Measurements from ENCODE around the gene ARID5B.

Gene ARID5B

GRCh38 chr10:61890430-61890829 is 11.1 kb upstream of the ARID5B start:
- DNase-seq: no peak

DNA sequence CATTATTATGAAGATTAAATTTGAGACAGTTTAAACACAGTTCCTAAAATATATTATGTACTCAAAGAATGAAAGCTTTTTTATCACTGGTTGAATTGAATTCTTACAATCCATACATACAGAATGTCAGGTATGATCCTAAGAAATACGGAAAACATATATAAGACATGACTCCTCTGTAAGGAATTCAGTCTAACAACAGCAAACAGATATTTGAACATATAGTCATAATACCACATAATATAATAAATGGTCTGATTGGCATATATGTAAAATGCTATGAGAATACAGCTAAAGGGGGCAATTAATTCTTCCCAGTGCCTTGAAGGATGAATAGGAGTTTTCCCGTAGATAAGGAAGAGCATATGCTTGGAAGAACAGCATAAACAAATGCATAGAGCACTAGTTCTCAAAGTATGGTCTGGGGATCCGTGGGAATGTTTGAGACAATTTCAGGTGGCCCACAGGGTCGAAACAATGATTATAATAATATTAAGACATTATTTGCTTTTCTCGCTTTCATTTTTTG is 10.6 kb upstream of the ARID5B start:
- DNase-seq: no peak

DNA sequence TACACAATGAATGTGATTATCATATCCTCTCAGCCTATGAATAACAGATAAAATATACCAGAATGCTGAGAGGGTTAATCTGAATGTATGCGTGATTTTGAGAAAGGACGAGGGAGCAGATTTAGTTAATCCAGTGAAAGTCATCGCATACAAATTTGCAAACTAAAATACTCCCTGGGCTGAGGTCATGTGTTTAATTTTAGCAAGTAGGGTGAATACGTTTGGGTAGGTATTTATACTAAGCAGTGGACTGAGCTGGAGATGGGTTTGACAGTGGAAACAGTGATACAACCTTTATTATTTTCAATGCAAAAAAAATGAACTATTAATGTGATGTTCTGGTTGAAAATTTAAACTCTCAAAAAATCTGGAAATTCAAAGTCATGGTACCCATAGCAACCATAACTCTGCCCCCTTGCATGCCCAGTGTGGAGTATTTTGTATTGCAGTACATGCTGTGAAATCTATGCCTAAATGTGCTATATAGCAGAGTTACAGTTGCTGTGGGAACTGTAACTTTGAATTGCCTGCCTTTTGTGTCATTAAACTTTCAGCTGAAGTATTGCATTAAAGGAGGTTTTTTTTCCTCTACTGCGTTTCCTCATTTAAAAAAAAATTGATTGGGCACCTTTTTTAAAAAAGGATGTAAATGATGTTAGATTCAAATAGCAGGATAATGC is 9.5 kb upstream of the ARID5B start:
- no peak for DNase-seq

DNA sequence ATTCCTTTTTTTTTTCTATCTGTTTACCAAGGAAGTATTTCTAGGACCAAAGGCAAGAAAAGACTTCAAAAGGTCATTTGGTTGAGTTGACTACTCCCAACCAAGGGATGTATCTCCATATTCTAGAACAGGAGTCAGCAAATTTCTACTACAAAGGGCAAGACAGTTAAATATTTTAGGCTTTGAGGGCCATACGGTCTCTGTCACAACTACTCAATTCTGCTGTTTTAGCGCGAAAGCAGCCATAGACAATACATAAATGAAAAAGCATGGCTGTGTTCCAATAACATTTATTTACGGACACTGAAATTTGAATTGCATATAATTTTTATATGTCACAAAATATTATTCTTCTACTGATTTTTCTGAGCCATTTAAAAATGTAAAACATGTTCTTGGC is 8.5 kb upstream of the ARID5B start:
- DNase-seq: no peak

DNA sequence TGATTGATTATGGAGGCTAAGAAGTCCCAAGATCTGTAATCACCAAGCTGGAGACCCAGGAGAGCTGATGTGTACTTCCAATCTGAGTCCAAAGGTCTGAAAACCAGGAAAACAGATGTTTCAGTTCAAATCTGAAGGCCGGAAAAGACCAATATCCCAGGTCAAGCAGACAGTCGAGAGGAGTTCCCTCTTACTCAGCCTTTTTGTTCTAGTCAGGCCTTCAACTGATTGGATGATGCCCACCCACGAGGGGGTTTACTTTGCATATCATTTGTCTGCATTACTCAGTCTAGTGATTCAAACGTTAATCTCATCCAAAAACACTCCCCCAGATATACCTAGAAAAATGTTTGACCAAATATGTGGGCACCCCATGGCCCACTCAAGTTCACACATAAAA is 7.4 kb upstream of the ARID5B start:
- DNase-seq: no peak

DNA sequence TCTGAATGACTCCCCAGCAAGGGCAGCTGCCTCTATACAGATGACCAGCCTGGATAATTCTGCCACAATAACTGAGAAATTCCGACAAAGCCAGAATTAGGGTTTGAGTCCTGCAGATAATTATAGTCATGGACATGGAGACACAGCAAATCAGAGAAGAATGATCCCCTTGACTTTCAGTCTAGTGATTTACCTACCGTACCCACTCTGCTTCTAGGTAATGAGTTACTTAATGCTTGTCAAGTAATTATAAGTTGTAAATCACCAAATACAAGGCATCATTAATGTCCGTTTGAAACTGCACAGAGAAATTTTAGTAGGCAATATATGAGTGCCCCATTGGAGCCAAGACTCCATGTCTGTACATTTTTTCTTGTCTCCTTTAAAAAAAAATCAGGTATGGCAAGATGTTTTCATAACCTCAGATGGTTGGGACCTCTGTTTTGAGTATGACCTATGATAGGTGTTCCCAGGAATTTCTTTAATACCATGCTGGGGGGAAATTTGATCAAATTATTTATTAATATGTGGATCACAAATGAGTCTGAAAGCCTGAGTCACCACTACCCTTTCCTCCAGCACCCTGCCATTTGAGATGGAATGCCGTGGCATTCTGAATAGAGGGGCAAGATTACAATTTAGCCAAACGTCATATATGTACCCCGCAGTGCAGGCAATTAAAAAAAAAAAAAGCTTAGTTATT is 5.5 kb upstream of the ARID5B start:
- DNase-seq: peak in 2 of 3 experiments; percentile 3 to 65

- peak in 2 of 3 experiments; percentile 47 to 72 for DNase-seq
These were observed 4.4 kb upstream of the ARID5B start for GRCh38 chr10:61896854-61897661.

DNA sequence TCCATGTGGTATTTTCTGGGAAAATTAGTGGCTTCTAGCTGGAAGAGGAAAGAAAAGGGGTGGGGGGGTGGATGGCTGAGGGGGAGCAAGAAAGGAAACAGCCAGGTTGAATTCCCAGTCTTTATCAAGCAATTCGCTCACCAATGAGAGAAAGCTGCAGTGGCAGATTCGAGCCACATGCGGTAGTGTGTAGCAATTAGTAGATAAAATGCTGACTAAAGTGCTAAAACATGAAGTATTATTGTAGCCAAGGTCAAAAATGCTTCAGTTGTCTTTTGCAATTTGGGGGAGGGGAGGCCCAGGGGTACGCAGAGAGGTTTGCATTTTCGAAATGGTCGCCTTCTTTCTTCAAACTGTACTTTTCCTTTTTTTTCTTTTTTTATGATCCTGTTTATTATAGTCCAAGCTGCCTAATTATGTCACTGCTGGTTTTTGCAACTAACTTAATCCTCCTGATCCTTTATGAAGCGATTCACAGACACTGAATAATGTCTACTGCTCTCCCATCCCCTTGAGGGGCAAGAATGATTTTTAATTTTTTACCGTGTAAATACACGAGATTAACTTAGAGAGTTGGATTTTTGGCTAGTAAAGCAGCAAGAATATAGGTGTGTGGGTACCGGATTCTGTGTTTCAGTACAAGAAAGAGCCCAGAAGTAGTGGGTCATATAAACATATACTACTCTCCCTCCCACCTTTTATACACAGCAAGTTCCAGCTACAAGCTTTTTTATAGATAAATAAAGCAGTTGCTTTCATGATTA is 3.6 kb upstream of the ARID5B start:
- peak in 1 of 3 experiments; percentile 73 for DNase-seq

- DNase-seq: peak in 2 of 3 experiments; percentile 52 to 89
These were observed 3.1 kb upstream of the ARID5B start for GRCh38 chr10:61898435-61898778.

- DNase-seq: peak in 2 of 3 experiments; percentile 39 to 62
These were observed 2.4 kb upstream of the ARID5B start for GRCh38 chr10:61899069-61899531.

DNA sequence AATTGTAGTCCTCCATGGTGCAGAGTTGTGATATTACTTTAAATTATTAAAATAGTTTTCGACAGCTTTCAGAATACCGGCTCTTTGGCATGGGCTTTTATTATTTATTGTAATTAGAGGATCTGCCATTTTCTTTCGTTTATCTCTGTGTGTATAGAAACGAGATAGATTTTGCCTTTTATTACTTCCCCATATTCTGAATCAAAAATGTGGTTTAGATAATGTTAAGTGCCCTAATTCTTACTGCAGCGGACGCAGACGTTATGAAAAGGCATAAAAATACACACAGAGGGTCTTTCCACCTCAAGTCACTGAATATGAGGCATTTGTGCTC is 1.9 kb upstream of the ARID5B start:
- DNase-seq: no peak

- DNase-seq: peak; percentile 52 to 81 (median 69)
These were observed 1.3 kb upstream of the ARID5B start for GRCh38 chr10:61899997-61900828.

- peak; percentile 20 to 65 (median 46) for DNase-seq
These were observed 438 bp downstream of the ARID5B start for GRCh38 chr10:61901829-61902444.

GRCh38 chr10:61902445-61903220 is 1.1 kb downstream of the ARID5B start:
- peak; percentile 31 to 68 (median 66) for DNase-seq

- DNase-seq: peak; percentile 32 to 81 (median 75)
These were observed 1.9 kb downstream of the ARID5B start for GRCh38 chr10:61903221-61903927.

GRCh38 chr10:61903928-61904344 is 2.4 kb downstream of the ARID5B start:
- DNase-seq: peak in 1 of 3 experiments; percentile 79

DNA sequence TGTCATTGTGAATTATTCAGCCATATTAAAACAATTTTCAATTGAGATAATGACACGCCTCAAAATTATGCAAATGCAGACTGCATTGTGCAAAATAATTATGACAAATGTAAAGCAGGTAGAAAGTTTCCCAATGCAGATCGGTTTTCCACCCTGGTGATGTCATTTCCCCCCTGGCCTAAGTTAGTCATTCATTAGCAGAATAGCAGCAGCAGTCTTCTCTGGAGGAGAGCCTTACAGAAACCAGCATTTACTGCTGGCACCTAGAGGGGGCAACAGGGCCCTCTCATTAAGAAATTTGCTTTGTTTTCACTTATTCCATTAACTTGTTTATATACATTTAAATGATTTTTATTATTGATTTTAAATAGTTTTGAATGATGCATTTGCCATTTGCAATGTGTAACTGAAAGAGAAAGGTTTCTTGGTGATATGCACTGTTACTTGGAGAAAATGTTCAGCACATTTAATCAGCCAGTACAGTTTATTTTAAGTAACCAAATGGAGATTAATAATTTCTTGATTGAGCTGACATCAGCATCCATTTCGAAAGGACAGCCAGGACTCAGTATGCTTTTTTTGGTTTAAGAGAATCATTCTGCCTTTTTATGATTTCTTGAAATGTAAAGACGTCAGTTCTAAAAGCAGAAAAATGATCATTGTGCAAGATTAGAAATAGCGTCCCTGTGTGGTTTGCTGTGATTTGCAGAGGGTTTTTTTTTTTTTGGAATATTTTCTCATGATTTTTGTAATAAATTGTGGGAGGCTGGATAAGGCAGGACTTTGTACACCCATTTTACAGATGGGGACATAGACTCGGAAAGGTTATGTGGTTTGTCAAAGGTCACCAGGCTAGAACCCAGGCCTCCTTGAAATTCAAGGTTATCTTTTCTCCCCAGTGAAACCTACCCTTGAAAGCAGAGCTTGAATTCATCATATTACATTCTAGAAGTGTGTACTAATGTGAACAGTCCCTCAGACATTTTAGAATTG is 3.5 kb downstream of the ARID5B start:
- peak in 2 of 3 experiments; percentile 29 to 52 for DNase-seq

DNA sequence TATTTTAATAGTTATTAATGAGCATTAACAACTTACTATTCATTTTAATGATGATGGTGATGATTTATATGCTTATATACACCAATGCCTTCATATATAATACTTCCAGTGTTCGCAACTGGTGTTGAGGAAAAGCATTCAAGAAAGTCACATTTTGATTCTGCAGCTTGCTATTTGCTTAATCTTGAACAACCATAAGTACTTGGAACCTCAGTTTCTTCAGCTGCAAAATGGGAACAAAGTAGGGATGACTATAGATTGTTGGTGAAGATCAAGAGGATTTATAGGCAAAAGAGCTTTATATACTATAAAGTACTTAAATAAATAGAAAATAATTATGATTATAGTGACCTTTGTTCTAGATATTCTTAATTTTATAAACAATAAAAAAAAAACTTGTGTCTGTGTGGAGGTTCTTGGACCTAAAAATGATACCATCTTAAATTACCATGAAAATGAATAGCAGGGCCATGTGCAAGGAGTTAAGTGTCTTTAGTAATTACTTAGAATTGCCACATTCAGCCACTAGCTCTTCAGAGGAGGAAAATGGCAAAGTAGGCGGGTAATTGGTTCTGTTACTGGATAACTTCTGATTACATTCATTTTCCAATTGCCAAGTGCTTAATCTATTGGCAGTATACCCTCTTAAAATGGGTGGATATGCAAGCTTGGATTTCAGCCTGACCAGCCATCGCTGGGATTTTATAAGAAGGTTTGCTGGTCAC is 4.5 kb downstream of the ARID5B start:
- DNase-seq: peak in 1 of 3 experiments; percentile 31
